Measurements from ENCODE around the gene ULK1.
"Not testable (repeated sequence)": the region's sequence is repeated elsewhere in the genome, so short reads cannot be mapped to it uniquely, and the experiment has no call there.

Gene ULK1

GRCh38 chr12:131885543-131886057, 8.8 kb upstream of the ULK1 start:
- DNase-seq (ENCODE audit: low spot score) (no peak), FAIRE-seq (no peak)

GRCh38 chr12:131891722-131892121, 2.7 kb upstream of the ULK1 start:
- not testable (repeated sequence) for DNase-seq (ENCODE audit: low spot score); FAIRE-seq

- DNase-seq (ENCODE audit: low spot score) (no peak), FAIRE-seq (no peak)
These were observed 1.5 kb upstream of the ULK1 start for GRCh38 chr12:131892711-131893604.

- DNase-seq (ENCODE audit: low spot score), result no peak
- no peak for FAIRE-seq
These were observed 663 bp upstream of the ULK1 start for GRCh38 chr12:131893605-131894312.

- FAIRE-seq, result no peak
- no peak for DNase-seq (ENCODE audit: low spot score)
These were observed 688 bp downstream of the ULK1 start for GRCh38 chr12:131894981-131895639.

- DNase-seq (ENCODE audit: low spot score) (no peak), FAIRE-seq (no peak)
These were observed 1.2 kb downstream of the ULK1 start for GRCh38 chr12:131895640-131896079.

GRCh38 chr12:131896080-131896810, 1.8 kb downstream of the ULK1 start:
- FAIRE-seq, result no peak
- peak; percentile 63 for DNase-seq (ENCODE audit: low spot score)

- DNase-seq (ENCODE audit: low spot score), result no peak
- no peak for FAIRE-seq
These were observed 2.4 kb downstream of the ULK1 start for GRCh38 chr12:131896811-131897270.

- DNase-seq (ENCODE audit: low spot score) (no peak), FAIRE-seq (no peak)
These were observed 2.9 kb downstream of the ULK1 start for GRCh38 chr12:131897276-131897675.

GRCh38 chr12:131897875-131898274, 3.5 kb downstream of the ULK1 start:
- no peak for FAIRE-seq
- DNase-seq (ENCODE audit: low spot score), result no peak

GRCh38 chr12:131900397-131900796, 6.0 kb downstream of the ULK1 start:
- DNase-seq (ENCODE audit: low spot score) (peak; percentile 9), FAIRE-seq (no peak)

- FAIRE-seq (no peak), DNase-seq (ENCODE audit: low spot score) (no peak)
These were observed 7.3 kb downstream of the ULK1 start for GRCh38 chr12:131901431-131902331.

GRCh38 chr12:131902332-131903241, 8.2 kb downstream of the ULK1 start:
- DNase-seq (ENCODE audit: low spot score), result no peak

GRCh38 chr12:131903270-131904255, 9.1 kb downstream of the ULK1 start:
- FAIRE-seq (no peak), DNase-seq (ENCODE audit: low spot score) (no peak)

More at GRCh38 chr12:131902332-131903241, 8.2 kb downstream of the ULK1 start:
- no peak for FAIRE-seq

GRCh38 chr12:131904346-131904745, 9.9 kb downstream of the ULK1 start:
- DNase-seq (ENCODE audit: low spot score), result no peak
- no peak for FAIRE-seq

GRCh38 chr12:131905081-131905629, 10.7 kb downstream of the ULK1 start:
- DNase-seq (ENCODE audit: low spot score) (no peak), FAIRE-seq (no peak)

- no peak for FAIRE-seq
These were observed 11.2 kb downstream of the ULK1 start for GRCh38 chr12:131905630-131906091.

More at GRCh38 chr12:131905630-131906091, 11.2 kb downstream of the ULK1 start:
- no peak for DNase-seq (ENCODE audit: low spot score)

Data from RCC 7860 (cell line).